Measurements from ENCODE around the gene NFAM1.

Gene NFAM1

DNA sequence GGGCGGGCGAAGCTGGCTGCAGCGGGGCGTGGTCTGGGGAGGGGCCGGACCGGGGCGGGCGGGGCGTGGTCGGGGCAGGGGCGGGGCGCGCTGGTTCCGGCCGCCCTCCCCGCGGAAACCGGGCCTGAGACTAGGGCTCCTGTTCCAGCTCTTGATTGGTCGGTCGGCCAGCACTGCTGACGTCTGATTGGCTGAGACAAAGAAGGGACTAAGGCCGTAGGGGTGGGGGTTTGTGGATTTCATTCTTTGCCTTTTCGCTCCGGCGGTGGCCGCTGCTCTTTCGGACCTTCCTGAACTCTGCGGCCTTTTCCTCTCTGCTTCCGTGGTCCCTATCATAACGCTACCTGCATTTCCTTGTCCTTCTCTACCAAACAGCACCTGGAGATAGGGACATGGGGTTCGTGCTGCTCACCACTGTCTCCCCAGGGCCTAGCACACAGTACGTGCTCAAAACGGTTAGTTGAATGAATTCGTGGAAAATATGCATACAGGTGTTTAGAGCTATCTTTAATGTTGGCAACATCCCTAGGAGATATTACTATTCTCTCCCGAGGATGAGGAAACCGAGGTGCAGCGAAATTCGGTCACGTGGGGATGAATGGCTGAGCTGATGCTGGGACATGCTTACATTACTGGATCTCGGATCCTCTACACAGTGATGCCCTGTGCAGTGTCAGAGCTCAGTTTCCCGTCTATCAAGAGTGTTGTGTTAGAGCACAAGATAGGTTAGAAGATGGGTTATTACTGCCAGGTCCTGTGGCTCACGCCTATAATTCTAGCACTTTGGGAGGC, 62.8 kb downstream of the NFAM1 start:
- DNase-seq (ENCODE audit: low read depth) = peak; percentile 35

DNA sequence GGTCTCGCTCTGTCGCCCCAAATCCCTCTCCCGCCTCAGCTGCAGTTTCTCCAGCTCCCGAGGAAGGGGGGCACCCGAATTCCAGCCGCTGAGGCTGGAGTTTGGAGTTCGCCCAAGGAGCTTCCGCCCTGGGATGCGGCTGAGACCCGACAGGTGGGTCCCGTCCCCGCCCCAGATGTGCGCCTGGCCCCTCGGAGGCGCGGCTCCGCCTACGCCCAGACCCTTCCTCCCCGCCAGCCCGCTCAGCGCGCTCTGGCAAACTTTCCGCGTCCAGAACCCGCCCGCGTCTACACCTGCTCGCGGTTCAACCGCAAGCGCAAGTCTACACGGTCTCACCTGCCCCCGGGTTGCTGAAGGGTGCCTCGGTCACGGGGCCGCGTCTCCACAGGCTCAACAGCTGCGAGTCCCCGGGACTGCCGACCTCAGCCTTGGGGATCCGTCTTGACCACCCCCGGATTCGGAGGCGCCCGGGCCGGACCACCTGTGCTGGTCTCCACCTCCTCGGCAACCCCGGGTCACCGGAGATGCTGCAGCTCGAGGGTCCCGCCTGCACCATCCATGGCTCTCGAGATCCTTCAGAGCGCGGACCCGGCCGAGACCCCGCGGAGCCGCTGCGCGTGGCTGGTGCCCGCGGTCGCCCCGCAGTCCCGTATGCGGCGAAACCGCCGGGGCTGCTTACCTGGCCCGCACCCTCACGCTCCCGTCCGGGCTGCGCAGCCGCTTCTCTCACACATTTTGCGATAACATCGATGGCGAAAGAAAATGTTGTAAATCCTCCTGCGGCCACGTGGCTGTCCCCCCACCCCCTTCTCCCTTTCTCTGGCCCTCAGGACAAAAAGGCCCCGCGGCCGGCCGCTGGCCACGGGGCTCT, 63.6 kb downstream of the NFAM1 start:
- TF ChIP-seq, protein P1, sequence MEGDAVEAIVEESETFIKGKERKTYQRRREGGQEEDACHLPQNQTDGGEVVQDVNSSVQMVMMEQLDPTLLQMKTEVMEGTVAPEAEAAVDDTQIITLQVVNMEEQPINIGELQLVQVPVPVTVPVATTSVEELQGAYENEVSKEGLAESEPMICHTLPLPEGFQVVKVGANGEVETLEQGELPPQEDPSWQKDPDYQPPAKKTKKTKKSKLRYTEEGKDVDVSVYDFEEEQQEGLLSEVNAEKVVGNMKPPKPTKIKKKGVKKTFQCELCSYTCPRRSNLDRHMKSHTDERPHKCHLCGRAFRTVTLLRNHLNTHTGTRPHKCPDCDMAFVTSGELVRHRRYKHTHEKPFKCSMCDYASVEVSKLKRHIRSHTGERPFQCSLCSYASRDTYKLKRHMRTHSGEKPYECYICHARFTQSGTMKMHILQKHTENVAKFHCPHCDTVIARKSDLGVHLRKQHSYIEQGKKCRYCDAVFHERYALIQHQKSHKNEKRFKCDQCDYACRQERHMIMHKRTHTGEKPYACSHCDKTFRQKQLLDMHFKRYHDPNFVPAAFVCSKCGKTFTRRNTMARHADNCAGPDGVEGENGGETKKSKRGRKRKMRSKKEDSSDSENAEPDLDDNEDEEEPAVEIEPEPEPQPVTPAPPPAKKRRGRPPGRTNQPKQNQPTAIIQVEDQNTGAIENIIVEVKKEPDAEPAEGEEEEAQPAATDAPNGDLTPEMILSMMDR (IDR thresholded peaks at IDR 0.05; ENCODE audit: control insufficient read depth, insufficient read depth, low read depth, low read length, missing control alignments) = no peak
- no peak for DNase-seq (ENCODE audit: low read depth)

More for the DNA sequence above, 62.8 kb downstream of the NFAM1 start:
- TF ChIP-seq, protein P1 (IDR thresholded peaks at IDR 0.05; ENCODE audit: control insufficient read depth, insufficient read depth, low read depth, low read length, missing control alignments) = no peak
- peak overlapping the region; percentile 43 for H3K4me3 ChIP-seq (ENCODE audit: control insufficient read depth, low read depth, low read length)

GRCh38 chr22:42367980-42368378, 64.2 kb downstream of the NFAM1 start:
- TF ChIP-seq, protein P1 (IDR thresholded peaks at IDR 0.05; ENCODE audit: control insufficient read depth, insufficient read depth, low read depth, low read length, missing control alignments) = no peak
- DNase-seq (ENCODE audit: low read depth) = no peak
- no peak overlapping the region for H3K4me3 ChIP-seq (ENCODE audit: control insufficient read depth, low read depth, low read length)

More for the DNA sequence above, 63.6 kb downstream of the NFAM1 start:
- H3K4me3 ChIP-seq (ENCODE audit: control insufficient read depth, low read depth, low read length) = peak overlapping the region; percentile 43

- no peak for DNase-seq (ENCODE audit: low read depth)
- TF ChIP-seq, protein P1 (IDR thresholded peaks at IDR 0.05; ENCODE audit: control insufficient read depth, insufficient read depth, low read depth, low read length, missing control alignments) = no peak
- no peak overlapping the region for H3K4me3 ChIP-seq (ENCODE audit: control insufficient read depth, low read depth, low read length)
These were observed 65.2 kb downstream of the NFAM1 start for GRCh38 chr22:42366806-42367581.

DNA sequence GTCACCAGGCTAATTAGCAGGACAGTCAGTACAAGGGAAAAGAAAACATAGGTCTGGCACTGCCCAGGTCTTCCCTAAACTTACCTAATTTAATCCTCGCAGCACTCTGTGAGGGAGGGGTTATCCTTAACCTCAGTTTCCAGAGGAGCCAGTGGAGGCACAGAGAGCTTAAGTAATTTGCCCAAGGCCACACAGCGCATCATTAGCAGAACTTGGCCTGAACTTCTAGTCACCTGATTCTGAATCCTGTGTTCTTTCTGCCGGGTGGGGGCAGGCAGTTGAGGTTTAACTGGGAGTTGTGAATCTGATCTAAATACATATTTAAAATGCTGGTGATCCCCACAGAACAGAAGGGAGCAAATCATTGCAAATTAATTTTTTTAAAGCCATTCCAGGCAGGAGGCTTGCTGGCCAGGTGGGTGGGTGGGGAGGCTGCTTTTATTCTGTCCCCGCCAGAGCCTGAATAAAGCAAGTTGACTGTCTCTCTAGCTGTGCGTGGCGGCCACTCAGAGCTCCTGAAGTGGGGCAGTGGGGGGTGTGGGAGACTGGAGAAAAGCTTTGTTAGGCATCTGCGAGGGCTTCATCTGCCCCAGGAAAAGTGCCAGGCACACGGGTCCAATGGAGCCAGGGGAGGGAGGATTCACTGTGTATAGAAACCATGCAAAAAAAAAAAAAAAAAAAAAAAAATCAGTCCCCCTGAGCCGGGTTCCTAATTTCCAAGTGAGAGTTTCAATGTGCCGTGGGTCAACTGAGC, 66.1 kb downstream of the NFAM1 start:
- no peak overlapping the region for H3K4me3 ChIP-seq (ENCODE audit: control insufficient read depth, low read depth, low read length)
- no peak for DNase-seq (ENCODE audit: low read depth)
- TF ChIP-seq, protein P1 (IDR thresholded peaks at IDR 0.05; ENCODE audit: control insufficient read depth, insufficient read depth, low read depth, low read length, missing control alignments) = no peak
